ENCODE measurements around the gene JPH3. TPM values are rescaled to one million over a fixed set of nuclear protein-coding genes. Genes with fewer than 3 reads are reported as not detected.

Gene JPH3
- total RNA-seq, 6 experiments from 2014 or later, result not detected

DNA sequence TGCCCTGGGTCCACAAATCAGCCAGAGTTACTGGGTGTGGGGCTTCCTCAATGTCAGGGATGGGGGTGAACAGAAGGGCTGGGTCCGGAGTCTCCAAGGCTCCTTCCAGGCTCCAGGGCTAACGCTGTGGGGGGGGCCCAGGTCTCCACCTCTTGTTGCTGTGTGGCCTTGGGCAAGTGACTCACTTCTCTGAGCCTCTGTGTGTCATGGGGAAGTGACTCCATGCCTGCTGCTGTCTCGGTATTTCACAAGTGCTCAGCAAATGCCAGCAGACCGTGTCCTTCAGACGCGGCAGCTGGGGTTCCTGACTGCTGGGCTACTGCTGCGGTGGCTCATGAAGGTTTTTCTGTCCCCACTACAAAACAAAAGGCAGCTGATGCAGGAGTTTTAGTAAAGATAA, 26.6 kb downstream of the JPH3 start:
- TF ChIP-seq, protein P1, sequence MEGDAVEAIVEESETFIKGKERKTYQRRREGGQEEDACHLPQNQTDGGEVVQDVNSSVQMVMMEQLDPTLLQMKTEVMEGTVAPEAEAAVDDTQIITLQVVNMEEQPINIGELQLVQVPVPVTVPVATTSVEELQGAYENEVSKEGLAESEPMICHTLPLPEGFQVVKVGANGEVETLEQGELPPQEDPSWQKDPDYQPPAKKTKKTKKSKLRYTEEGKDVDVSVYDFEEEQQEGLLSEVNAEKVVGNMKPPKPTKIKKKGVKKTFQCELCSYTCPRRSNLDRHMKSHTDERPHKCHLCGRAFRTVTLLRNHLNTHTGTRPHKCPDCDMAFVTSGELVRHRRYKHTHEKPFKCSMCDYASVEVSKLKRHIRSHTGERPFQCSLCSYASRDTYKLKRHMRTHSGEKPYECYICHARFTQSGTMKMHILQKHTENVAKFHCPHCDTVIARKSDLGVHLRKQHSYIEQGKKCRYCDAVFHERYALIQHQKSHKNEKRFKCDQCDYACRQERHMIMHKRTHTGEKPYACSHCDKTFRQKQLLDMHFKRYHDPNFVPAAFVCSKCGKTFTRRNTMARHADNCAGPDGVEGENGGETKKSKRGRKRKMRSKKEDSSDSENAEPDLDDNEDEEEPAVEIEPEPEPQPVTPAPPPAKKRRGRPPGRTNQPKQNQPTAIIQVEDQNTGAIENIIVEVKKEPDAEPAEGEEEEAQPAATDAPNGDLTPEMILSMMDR (IDR thresholded peaks at IDR 0.05), result no peak
- Mint-ChIP-seq H3K4me1 (ENCODE audit: low read depth) (peaks cover 10% of the 10 kb centered on the region), H3K4me3 (no peak overlapping the region), H3K27ac (no peak overlapping the region), H3K27me3 (ENCODE audit: insufficient read depth) (peaks cover 37% of the 10 kb centered on the region), H3K9me3 (peaks cover 18% of the 10 kb centered on the region), H3K36me3 (ENCODE audit: low read depth) (peaks cover 16% of the 10 kb centered on the region)
- DNase-seq, result peak; percentile 57

DNA sequence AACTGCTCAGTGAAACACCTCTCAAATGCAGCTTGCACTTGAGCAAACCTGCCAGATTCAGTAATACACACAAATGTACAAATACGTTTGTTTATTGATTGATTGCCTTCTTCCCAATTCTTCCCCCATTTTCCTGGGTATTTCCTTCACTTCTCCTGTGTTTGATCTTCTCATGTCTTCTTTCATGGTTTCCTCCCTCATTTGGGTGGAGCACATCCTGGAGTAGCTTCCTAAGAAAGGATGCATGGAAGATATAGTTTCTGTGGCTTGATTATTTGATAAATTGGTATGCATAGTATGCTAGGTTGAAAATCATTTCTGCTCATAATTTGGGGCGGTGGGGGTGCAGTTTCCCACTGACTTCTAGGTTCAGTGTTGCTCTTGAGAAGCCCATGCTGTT, 28.8 kb downstream of the JPH3 start:
- TF ChIP-seq, protein P1 (IDR thresholded peaks at IDR 0.05), result no peak
- peaks cover 16% of the 10 kb centered on the region for H3K36me3 Mint-ChIP-seq (ENCODE audit: low read depth)
- H3K27ac Mint-ChIP-seq, result no peak overlapping the region
- H3K4me3 Mint-ChIP-seq, result no peak overlapping the region
- peaks cover 15% of the 10 kb centered on the region for H3K4me1 Mint-ChIP-seq (ENCODE audit: low read depth)
- peaks cover 37% of the 10 kb centered on the region for H3K27me3 Mint-ChIP-seq (ENCODE audit: insufficient read depth)
- peaks cover 18% of the 10 kb centered on the region for H3K9me3 Mint-ChIP-seq
- DNase-seq, result no peak

DNA sequence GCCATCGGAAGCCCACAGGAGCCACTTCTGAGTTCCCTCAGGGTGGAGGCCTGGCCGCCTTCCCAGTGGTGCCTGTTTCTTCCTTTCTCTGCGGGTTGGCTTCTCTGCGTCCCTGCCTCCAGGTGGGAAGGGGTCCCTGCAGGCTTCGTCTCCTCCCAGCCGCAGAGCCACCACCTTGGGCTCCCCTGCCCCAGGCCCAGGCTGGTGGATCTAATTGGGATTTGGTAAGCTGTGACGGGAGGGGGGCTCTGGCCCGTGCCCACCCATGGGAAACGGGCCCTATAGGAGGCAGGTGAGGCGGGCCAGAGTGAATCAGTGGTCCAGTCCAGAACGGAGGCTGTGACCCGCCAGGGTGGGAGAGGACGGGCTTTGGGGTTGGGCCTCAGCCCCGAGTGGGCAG, 32.1 kb downstream of the JPH3 start:
- Mint-ChIP-seq H3K36me3 (ENCODE audit: low read depth) (peaks cover 16% of the 10 kb centered on the region), H3K9me3 (peaks cover 18% of the 10 kb centered on the region), H3K4me1 (ENCODE audit: low read depth) (peaks cover 11% of the 10 kb centered on the region; the same call in 1 of the 2 replicates), H3K27ac (no peak overlapping the region), H3K4me3 (no peak overlapping the region), H3K27me3 (ENCODE audit: insufficient read depth) (peaks cover 49% of the 10 kb centered on the region)
- no peak for DNase-seq
- TF ChIP-seq, protein P1 (IDR thresholded peaks at IDR 0.05), result no peak

DNA sequence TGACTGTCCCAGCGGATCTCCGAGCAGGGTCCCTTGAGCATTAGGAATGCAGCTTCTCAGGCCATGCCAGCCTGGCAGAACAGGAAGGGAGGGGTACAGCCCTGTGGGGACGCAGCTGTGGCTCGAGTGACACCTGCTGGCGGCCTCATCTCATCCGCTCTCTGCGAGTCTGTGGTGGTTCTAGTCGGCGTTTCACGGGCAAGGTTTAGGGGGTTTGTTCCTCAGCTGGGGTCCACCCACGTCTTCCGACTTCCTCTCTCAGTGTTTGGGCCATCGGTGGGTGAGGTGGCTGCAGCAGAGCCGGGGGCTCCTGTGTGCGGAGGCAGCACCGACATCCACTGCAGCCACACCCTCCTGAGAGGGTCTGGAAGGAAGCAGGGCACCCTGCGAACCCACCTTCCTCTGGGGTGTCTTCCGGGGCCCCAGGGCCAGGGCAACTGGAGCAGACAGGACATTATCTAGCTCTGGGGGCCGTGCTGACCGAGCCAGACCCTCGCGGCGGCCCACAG, 33.3 kb downstream of the JPH3 start:
- Mint-ChIP-seq H3K4me1 (ENCODE audit: low read depth) (peaks cover 11% of the 10 kb centered on the region; the same call in 1 of the 2 replicates), H3K27me3 (ENCODE audit: insufficient read depth) (peaks cover 54% of the 10 kb centered on the region), H3K36me3 (ENCODE audit: low read depth) (peaks cover 15% of the 10 kb centered on the region), H3K9me3 (peaks cover 14% of the 10 kb centered on the region), H3K27ac (no peak overlapping the region), H3K4me3 (no peak overlapping the region)
- TF ChIP-seq, protein P1 (IDR thresholded peaks at IDR 0.05), result peak; percentile 77
- DNase-seq, result peak; percentile 5

DNA sequence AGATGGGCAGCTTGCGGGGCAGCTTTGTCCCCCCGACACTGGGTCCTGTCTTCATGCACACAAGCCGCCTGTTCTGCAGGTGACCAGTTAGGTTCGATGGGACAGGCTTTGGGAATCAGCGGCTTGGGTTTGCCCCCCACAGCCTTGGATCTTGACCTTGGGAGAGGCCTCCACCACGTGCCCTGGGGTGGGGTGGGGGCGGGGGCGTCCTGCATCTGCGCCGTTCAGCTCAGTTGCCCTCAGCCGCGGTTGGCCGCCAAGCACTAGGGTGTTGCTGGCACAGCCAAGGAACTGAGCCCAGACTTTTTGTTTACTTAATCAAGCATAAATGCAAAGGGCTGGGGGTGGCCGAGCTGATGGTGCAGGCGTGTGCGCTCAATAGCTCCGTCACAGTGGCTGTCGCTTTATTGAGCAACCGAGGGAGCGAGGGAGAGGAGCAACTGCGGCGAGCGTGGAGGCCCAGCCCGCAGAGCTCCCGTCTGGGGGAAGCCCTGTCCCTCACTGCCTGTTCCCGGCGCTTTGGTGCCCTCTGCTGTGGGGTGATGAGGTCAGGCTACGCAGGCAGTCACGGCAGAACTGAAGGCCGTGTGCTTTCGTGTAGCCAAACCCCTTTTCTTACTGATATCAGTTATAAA, 33.9 kb downstream of the JPH3 start:
- peaks cover 11% of the 10 kb centered on the region; the same call in 1 of the 2 replicates for H3K4me1 Mint-ChIP-seq (ENCODE audit: low read depth)
- H3K9me3 Mint-ChIP-seq, result peaks cover 9% of the 10 kb centered on the region
- TF ChIP-seq, protein P1 (IDR thresholded peaks at IDR 0.05), result peak; percentile 79
- peaks cover 54% of the 10 kb centered on the region for H3K27me3 Mint-ChIP-seq (ENCODE audit: insufficient read depth)
- peak; percentile 77 for DNase-seq
- H3K27ac Mint-ChIP-seq, result no peak overlapping the region
- peaks cover 9% of the 10 kb centered on the region for H3K36me3 Mint-ChIP-seq (ENCODE audit: low read depth)
- peak overlapping the region; percentile 58 for H3K4me3 Mint-ChIP-seq
